ENCODE results near the gene DCDC2B. TPM values are rescaled to one million over a fixed set of nuclear protein-coding genes. Genes with fewer than 3 reads are reported as not detected.
A peak's percentile ranks its signal among the peaks of the same experiment; 100 is the strongest.

The DCDC2B gene
- total and polyA plus RNA-seq, 10 of the 15 experiments (the other 5 are each of a cell fraction or from before 2014, with no cell fraction given): 0.12 to 0.21 (median 0.15) TPM; not detected in 7

DNA sequence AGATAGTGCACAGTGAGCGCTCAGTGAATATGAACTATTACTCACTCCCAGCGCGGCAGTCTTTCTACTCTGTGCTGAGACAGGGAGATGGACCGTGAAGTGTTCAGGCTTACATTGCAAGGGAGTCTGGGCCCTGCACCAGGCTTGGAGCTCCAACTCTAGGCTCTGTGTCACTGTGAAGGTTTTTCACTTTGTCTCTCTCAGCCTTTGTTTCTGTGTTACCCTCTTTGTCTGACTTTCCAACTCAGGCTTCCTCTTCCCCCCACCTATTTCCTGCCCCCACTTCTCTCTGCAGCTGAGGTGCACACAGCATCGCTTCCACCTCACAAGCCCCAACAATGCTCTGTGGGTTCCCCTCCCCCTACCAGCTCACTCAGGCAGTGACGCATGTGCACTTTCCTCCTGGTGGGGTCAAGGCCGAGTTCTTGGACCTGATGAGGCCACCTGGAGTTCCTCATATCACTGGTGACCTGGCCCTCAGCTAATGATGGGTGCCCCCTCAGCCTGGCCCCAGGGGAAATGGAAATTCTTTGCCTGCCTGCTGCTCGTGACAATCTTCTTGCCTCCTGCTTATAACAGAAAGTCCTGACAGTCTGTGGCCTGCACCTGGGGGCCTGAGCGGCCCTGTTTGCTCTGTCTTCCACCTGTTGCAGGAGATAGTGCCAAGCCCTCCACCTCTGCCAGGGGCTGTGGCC, 41.1 kb downstream of the DCDC2B start (continued):
- TF ChIP-seq SREBF1 (IDR thresholded peaks at IDR 0.05; ENCODE audit: low read length): no peak
- no peak for TF ChIP-seq HDAC2 (IDR thresholded peaks at IDR 0.05)
- TF ChIP-seq NFXL1 (IDR thresholded peaks at IDR 0.05; ENCODE audit: borderline replicate concordance): no peak
- no peak for TF ChIP-seq KLF5 (IDR thresholded peaks at IDR 0.05; ENCODE audit: partially characterized antibody)
- TF ChIP-seq ETV6 (conservative IDR thresholded peaks at IDR 0.05 in 1 of 2, IDR thresholded peaks at IDR 0.05 in 1 of 2; ENCODE audit: borderline replicate concordance in 1 of 2, low read depth in 1 of 2): peak in 1 of 2 experiments; percentile 98; a peak in 2 of 4 replicates
- TF ChIP-seq ZNF622 (IDR thresholded peaks at IDR 0.05): no peak
- TF ChIP-seq RCOR1 (conservative IDR thresholded peaks at IDR 0.05; ENCODE audit: low read depth, low read length): no peak
- TF ChIP-seq NRF1 (conservative IDR thresholded peaks at IDR 0.05; ENCODE audit: low read depth, low read length): no peak; the same call in 1 of the 2 replicates
- TF ChIP-seq SIN3A (IDR thresholded peaks at IDR 0.05; ENCODE audit: low read depth, low read length): no peak
- TF ChIP-seq IRF4 (IDR thresholded peaks at IDR 0.05; ENCODE audit: low read depth, low read length): peak; percentile 60; the same call in 1 of the 2 replicates
- TF ChIP-seq, protein P1, sequence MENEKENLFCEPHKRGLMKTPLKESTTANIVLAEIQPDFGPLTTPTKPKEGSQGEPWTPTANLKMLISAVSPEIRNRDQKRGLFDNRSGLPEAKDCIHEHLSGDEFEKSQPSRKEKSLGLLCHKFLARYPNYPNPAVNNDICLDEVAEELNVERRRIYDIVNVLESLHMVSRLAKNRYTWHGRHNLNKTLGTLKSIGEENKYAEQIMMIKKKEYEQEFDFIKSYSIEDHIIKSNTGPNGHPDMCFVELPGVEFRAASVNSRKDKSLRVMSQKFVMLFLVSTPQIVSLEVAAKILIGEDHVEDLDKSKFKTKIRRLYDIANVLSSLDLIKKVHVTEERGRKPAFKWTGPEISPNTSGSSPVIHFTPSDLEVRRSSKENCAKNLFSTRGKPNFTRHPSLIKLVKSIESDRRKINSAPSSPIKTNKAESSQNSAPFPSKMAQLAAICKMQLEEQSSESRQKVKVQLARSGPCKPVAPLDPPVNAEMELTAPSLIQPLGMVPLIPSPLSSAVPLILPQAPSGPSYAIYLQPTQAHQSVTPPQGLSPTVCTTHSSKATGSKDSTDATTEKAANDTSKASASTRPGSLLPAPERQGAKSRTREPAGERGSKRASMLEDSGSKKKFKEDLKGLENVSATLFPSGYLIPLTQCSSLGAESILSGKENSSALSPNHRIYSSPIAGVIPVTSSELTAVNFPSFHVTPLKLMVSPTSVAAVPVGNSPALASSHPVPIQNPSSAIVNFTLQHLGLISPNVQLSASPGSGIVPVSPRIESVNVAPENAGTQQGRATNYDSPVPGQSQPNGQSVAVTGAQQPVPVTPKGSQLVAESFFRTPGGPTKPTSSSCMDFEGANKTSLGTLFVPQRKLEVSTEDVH (IDR thresholded peaks at IDR 0.05; ENCODE audit: low read depth, partially characterized antibody): peak; percentile 34
- TF ChIP-seq, protein P2, sequence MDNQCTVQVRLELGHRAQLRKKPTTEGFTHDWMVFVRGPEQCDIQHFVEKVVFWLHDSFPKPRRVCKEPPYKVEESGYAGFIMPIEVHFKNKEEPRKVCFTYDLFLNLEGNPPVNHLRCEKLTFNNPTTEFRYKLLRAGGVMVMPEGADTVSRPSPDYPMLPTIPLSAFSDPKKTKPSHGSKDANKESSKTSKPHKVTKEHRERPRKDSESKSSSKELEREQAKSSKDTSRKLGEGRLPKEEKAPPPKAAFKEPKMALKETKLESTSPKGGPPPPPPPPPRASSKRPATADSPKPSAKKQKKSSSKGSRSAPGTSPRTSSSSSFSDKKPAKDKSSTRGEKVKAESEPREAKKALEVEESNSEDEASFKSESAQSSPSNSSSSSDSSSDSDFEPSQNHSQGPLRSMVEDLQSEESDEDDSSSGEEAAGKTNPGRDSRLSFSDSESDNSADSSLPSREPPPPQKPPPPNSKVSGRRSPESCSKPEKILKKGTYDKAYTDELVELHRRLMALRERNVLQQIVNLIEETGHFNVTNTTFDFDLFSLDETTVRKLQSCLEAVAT (IDR thresholded peaks at IDR 0.05): peak; percentile 77; the same call in 1 of the 2 replicates
- TF ChIP-seq MEF2B (IDR thresholded peaks at IDR 0.05; ENCODE audit: partially characterized antibody, poor library complexity, severe bottlenecking): peak; percentile 91
- TF ChIP-seq EED (IDR thresholded peaks at IDR 0.05; ENCODE audit: low read depth): peak; percentile 96
- no peak for TF ChIP-seq PML (IDR thresholded peaks at IDR 0.05; ENCODE audit: low read length)
- no peak for TF ChIP-seq JUND (IDR thresholded peaks at IDR 0.05; ENCODE audit: low read depth, low read length)
- TF ChIP-seq, protein P3, sequence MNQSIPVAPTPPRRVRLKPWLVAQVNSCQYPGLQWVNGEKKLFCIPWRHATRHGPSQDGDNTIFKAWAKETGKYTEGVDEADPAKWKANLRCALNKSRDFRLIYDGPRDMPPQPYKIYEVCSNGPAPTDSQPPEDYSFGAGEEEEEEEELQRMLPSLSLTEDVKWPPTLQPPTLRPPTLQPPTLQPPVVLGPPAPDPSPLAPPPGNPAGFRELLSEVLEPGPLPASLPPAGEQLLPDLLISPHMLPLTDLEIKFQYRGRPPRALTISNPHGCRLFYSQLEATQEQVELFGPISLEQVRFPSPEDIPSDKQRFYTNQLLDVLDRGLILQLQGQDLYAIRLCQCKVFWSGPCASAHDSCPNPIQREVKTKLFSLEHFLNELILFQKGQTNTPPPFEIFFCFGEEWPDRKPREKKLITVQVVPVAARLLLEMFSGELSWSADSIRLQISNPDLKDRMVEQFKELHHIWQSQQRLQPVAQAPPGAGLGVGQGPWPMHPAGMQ (IDR thresholded peaks at IDR 0.05; ENCODE audit: borderline replicate concordance): no peak
- TF ChIP-seq EP300 (IDR thresholded peaks at IDR 0.05; ENCODE audit: borderline replicate concordance in 1 of 2, control insufficient read depth in 1 of 2, low read depth in 2 of 2, low read length in 2 of 2): peak; percentile 75 to 83; a peak in 3 of 4 replicates
- TF ChIP-seq, protein P4, sequence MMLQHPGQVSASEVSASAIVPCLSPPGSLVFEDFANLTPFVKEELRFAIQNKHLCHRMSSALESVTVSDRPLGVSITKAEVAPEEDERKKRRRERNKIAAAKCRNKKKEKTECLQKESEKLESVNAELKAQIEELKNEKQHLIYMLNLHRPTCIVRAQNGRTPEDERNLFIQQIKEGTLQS (IDR thresholded peaks at IDR 0.05; ENCODE audit: borderline replicate concordance, extremely low read depth, low read depth, low read length): no peak
- peak in 1 of 2 experiments; percentile 83; a peak in 2 of 3 replicates for TF ChIP-seq EGR1 (IDR thresholded peaks at IDR 0.05; ENCODE audit: borderline replicate concordance in 1 of 2, low read depth in 2 of 2, low read length in 2 of 2)
- TF ChIP-seq, protein P5, sequence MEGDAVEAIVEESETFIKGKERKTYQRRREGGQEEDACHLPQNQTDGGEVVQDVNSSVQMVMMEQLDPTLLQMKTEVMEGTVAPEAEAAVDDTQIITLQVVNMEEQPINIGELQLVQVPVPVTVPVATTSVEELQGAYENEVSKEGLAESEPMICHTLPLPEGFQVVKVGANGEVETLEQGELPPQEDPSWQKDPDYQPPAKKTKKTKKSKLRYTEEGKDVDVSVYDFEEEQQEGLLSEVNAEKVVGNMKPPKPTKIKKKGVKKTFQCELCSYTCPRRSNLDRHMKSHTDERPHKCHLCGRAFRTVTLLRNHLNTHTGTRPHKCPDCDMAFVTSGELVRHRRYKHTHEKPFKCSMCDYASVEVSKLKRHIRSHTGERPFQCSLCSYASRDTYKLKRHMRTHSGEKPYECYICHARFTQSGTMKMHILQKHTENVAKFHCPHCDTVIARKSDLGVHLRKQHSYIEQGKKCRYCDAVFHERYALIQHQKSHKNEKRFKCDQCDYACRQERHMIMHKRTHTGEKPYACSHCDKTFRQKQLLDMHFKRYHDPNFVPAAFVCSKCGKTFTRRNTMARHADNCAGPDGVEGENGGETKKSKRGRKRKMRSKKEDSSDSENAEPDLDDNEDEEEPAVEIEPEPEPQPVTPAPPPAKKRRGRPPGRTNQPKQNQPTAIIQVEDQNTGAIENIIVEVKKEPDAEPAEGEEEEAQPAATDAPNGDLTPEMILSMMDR (IDR thresholded peaks at IDR 0.05 in 2 of 3, conservative IDR thresholded peaks at IDR 0.05 in 1 of 3; ENCODE audit: control insufficient read depth in 2 of 3, extremely low read depth in 1 of 3, insufficient read depth in 1 of 3, low read depth in 3 of 3, low read length in 3 of 3): no peak

Data from GM12878 (cell line).